D721Med (cell line): ENCODE measurements around the gene ZAP70.

Source experiments
- DNase-seq: peaks from one replicate; pipeline ENCODE4 v3.0.0; 2011; ENCODE audit warnings: low spot score; ENCODE audit not compliant: insufficient read length
- FAIRE-seq: peaks from 2 replicates; lab custom pipeline; 2011; peaks lifted over from hg19 to GRCh38; lab: Jason Lieb, UNC
- TF ChIP-seq, protein P1 (sequence below): IDR thresholded peaks from 2 replicates; pipeline ENCODE4 v1.5.1; 2012; ENCODE audit warnings: mild to moderate bottlenecking, control low read depth; ENCODE audit not compliant: insufficient read depth; ENCODE audit errors: missing control alignments

Gene ZAP70

DNA sequence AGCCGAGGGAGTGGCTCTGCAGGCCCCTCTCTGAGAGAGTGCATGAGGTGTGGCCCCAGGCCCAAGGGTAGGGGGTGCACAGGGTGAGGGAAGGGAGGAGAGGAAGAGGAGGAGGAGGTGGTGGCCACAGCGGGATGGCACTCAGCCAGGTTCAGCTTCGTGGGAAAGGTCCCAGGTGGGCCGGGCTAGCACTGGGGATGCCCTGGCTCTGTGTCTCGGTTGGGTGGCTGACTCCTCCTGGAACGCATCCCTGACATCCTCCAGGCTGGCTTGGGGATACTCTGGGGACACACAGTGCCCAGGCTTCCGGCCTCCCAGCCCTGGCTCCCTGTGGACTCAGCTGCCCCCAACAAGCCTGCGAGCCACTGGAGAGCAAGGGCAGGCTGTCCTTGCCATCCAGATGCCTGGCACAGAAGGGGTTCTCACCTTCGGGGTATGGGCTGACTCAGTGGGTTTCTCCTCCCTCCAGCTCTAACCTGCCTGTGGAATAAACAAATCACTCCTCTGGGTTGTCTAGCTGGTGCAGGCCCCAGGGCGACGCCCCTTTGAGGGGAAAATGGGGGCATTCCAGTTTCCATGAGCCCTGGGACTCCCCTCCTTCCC lies 582 bp upstream of the ZAP70 start:
- FAIRE-seq (no peak), DNase-seq (no peak)
- TF ChIP-seq, protein P1, sequence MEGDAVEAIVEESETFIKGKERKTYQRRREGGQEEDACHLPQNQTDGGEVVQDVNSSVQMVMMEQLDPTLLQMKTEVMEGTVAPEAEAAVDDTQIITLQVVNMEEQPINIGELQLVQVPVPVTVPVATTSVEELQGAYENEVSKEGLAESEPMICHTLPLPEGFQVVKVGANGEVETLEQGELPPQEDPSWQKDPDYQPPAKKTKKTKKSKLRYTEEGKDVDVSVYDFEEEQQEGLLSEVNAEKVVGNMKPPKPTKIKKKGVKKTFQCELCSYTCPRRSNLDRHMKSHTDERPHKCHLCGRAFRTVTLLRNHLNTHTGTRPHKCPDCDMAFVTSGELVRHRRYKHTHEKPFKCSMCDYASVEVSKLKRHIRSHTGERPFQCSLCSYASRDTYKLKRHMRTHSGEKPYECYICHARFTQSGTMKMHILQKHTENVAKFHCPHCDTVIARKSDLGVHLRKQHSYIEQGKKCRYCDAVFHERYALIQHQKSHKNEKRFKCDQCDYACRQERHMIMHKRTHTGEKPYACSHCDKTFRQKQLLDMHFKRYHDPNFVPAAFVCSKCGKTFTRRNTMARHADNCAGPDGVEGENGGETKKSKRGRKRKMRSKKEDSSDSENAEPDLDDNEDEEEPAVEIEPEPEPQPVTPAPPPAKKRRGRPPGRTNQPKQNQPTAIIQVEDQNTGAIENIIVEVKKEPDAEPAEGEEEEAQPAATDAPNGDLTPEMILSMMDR: no peak

DNA sequence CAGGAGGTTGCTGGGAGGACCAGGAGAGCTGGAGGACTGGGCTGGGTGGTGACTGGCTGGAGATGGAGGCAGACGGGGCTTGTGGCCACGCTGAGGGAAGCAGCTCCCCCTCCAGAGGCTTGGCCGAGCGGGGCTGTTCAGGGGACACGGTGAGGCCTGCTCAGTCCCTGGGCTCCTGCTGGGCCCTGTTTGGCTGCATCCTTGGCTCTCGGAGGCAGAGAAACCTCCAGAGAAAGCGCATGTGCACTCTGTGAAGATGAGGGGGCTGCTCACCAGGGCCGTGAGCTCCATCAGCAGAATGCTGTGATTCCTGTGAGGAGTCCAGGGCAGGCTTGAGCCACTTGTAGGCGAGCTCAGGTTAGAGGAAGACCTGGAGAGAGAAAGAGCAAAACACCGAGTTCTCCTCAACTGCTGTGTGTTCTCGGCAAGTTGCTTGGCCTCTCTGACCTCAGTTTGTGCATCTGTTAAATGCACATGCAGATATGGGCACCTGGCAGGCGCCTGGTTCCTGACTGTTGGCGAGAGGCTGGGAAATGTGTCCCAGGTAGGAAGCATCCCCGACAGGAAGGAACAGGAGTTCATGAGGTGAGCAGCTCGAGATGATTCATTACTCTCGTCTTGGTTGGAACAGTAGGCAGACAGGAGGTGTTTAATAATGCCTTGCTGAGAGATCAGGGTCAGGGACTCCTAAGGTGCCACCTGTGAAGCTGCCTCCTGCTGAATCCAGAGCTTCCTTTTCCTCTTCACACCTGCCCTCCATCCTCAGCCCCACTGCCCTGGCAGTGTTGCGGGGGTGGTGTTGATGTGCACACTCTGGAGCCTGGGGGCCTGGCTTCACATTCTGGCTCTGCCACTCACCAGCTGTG lies 941 bp downstream of the ZAP70 start:
- DNase-seq (no peak), FAIRE-seq (no peak)
- TF ChIP-seq, protein P1: no peak

DNA sequence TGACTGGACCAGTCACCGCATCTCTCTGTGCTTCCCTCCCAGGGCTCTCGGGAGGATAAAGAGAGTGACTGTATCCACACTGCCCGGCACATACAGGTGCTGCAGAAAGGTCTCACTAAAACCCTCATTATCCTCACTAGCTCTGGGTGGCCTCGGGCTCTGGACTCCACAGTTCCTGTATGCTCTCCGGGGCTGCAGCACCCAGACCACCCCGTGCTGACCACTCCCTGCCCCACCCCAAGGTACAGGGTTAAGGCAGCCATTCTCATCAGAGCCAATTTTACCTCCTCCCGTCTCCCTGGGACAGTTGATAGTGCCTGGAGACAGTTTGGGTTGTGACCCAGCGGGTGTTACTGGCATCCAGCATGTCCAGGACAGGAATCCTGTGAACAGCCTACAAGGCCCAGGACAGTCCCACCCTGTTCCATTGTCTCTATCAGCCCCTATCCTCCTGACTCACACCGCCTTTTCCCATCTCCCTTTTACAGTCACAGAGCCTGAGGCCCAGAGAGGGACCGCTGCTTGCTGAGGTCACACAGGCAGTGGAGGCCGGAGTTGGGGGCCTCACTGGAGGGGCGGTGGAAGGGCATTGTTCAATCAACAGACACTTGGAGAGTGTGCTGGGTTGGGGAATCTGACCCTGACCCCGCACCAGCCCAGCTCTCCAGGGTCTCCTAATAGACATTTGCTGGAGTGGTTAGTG lies 1.7 kb downstream of the ZAP70 start:
- DNase-seq (no peak), FAIRE-seq (no peak)
- TF ChIP-seq, protein P1: no peak

DNA sequence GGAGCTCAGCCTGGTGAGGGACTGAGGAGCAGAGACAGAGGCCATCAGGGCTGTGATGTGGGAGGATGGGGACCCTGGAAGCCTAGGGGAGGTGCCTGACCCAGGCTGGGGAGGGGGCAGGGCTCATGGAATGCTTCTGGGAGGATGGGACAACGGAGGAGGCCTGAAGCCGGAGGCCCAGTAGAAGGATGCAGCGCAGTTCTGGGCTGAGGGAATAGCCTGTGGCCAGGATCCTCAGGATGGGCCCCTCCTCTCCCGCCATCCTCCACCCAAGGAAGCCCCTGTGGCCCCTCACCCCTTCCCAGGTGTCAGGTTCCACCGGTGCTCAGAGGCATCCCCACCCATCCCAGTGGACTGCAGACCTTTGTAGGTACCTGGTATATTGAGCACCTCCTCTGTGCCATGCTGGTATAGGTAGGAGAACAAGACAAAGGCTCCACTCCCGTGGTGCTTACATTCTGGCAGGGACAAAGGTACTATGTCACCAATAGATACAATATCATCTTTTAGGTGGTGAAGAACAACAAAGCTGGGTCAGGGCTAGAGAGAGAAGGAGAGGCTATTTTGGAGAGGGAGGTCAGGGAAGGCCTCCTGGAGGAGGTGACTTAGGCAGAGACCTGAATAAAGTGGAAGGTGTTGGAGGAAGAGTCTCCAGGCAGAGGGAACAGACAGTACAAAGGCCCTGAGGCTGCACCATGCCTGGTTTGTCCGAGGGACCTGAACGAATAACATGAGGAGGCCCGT lies 2.7 kb downstream of the ZAP70 start:
- TF ChIP-seq, protein P1: no peak
- no peak for FAIRE-seq
- DNase-seq: no peak

DNA sequence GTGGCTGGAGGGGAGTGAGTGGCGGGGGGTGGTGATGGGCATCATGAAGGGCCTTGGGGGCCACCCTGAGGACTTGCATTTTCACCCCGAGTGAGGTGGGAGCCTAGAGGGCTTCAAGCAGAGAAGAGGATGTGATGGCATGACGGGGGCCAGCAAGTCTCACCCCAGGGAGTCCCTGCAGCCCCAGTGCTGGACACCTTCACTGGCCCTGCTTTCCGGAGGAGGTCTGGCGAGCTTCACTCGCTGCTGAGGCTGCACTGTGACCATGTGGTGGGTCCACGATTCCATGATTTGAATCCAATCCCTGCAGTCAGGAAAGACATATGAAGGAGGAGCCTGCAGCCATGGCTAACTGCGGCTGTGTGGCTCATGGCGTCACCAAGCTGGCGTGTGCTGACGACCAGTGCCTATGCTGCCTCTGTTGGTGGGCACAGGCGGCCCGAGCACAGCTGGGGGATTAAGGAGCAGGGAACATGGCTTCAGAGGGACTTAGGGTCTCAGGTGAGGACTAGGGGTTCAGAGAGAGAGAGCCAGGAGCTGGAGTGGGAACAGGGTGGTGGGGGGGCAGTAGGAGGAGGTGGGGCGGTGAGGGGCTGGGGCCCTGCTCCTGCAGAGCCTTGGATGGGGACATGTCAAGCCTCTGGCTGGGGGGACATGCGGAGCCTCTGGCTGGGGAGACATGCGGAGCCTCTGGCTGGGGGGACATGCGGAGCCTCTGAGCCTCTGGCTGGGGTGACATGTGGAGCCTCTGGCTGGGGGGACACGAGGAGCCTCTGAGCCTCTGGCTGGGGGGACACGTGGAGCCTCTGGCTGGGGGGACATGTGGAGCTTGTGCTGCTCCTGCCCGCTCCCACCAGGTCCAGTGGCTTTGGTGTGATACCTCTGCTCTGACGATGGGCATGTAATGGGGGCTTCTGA lies 3.6 kb downstream of the ZAP70 start:
- no peak for FAIRE-seq
- TF ChIP-seq, protein P1: no peak
- no peak for DNase-seq

DNA sequence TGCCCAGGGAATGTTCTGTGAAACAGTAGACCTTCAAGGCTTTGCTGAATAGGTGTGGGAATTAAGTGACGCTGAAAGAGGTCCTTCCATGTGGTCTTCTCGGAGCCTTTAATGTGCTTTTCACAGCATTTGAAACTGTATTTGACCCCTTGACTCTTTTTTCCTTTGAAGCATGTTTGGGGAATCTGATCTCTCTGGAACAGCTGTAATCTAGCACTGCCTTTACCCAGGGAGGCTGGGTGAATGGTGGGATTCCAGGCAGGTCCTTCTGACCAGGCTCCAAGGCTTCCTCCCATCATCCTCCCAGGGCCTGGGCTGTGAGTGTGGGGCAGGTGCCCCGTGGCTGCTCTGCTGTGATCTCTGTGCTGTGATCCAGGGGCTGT lies 4.2 kb downstream of the ZAP70 start:
- DNase-seq (no peak), FAIRE-seq (no peak)
- TF ChIP-seq, protein P1: no peak
